IMR-90 (cell line): ENCODE data around the gene POLR1A. TPM values are rescaled to one million over a fixed set of nuclear protein-coding genes. Genes with fewer than 3 reads are reported as not detected.

ENCODE experiments used
- ATAC-seq: fragments of 200-7000 bp; cut with Tn5 transposase; 2 replicates; pipeline ENCODE4 v1.9.1; 2020; ENCODE audit warnings: low read depth, mild to moderate bottlenecking, moderate library complexity
- BruUV-seq: library from RNA; stranded (reverse); fragments of 400-500 nt; replicated peaks from 2 replicates; lab custom pipeline; 2021; lab: Mats Ljungman, UMichigan
- CTCF ChIA-PET: fragments of 300-600 bp; formaldehyde crosslinking; extraction: SDS; loops from one replicate; lab custom pipeline; 2021; ENCODE audit warnings: antibody characterized with exemption; lab: Yijun Ruan, JAX
- POLR2A ChIA-PET: fragments of 300-600 bp; sonication (Branson Sonifier 250); formaldehyde crosslinking; loops from one replicate; lab custom pipeline; 2022; ENCODE audit warnings: antibody characterized with exemption; ENCODE audit not compliant: unreplicated experiment; lab: Charles Lee
- DNase-seq: peaks from one replicate; pipeline ENCODE4 v3.0.0; 2013
- H2AFZ ChIP-seq: replicated peaks from 2 replicates; pipeline ENCODE3; 2013; ENCODE audit warnings: low read length, mild to moderate bottlenecking; ENCODE audit not compliant: poor library complexity
- H2AK5ac ChIP-seq: 2 replicates; pipeline ENCODE4 v1.6.1; 2013; ENCODE audit warnings: low read depth, low read length, inconsistent platforms
- H2AK9ac ChIP-seq: replicated peaks from 2 replicates; pipeline ENCODE3; 2013; ENCODE audit warnings: mild to moderate bottlenecking, low read depth, low read length, moderate library complexity; ENCODE audit not compliant: poor library complexity
- H2BK120ac ChIP-seq: 2 replicates; pipeline ENCODE4 v1.6.1; 2013; ENCODE audit warnings: low read depth, low read length, inconsistent platforms
- H2BK15ac ChIP-seq: 3 replicates; pipeline ENCODE4 v1.6.1; 2013; ENCODE audit warnings: low read depth, low read length, inconsistent platforms
- H2BK20ac ChIP-seq: 2 replicates; pipeline ENCODE4 v1.6.1; 2013; ENCODE audit warnings: low read depth, mild to moderate bottlenecking, inconsistent platforms, low read length, moderate library complexity
- H2BK5ac ChIP-seq: 2 replicates; pipeline ENCODE4 v1.6.1; 2013; ENCODE audit warnings: mild to moderate bottlenecking, low read depth, low read length, inconsistent platforms; ENCODE audit not compliant: poor library complexity, severe bottlenecking
- H3K14ac ChIP-seq: replicated peaks from 2 replicates; pipeline ENCODE4 v1.6.1; 2013; ENCODE audit warnings: low read depth, low read length, inconsistent platforms
- H3K18ac ChIP-seq: 2 replicates; pipeline ENCODE4 v1.6.1; 2013; ENCODE audit warnings: low read depth, low read length, control low read depth
- H3K23ac ChIP-seq: 2 replicates; pipeline ENCODE4 v1.6.1; 2013; ENCODE audit warnings: low read depth, low read length, inconsistent platforms
- H3K27ac ChIP-seq: 2 replicates; pipeline ENCODE4 v1.5.1; 2013; ENCODE audit warnings: mild to moderate bottlenecking, control low read depth, low read length; ENCODE audit not compliant: insufficient read depth
- H3K27me3 ChIP-seq: 2 replicates; pipeline ENCODE4 v1.6.1; 2013; ENCODE audit warnings: low read length; ENCODE audit not compliant: control insufficient read depth, insufficient read depth
- H3K36me3 ChIP-seq: 2 replicates; pipeline ENCODE4 v1.6.1; 2013; ENCODE audit warnings: low read length, mixed read lengths; ENCODE audit not compliant: control insufficient read depth, insufficient read depth
- H3K4ac ChIP-seq: 2 replicates; pipeline ENCODE4 v1.6.1; 2013; ENCODE audit warnings: low read depth, low read length, inconsistent platforms
- H3K4me1 ChIP-seq: 2 replicates; pipeline ENCODE4 v1.6.1; 2013; ENCODE audit warnings: low read length, mixed read lengths; ENCODE audit not compliant: control insufficient read depth, insufficient read depth
- H3K4me2 ChIP-seq: 2 replicates; pipeline ENCODE4 v1.6.1; 2013; ENCODE audit warnings: low read depth, mild to moderate bottlenecking, control low read depth, low read length, moderate library complexity
- H3K4me3 ChIP-seq: 2 replicates; pipeline ENCODE4 v1.5.1; 2013; ENCODE audit warnings: low read depth, mild to moderate bottlenecking, control low read depth, low read length, moderate library complexity; ENCODE audit not compliant: insufficient read depth
- H3K56ac ChIP-seq: 2 replicates; pipeline ENCODE4 v1.6.1; 2013; ENCODE audit warnings: low read length, inconsistent platforms; ENCODE audit not compliant: insufficient read depth; ENCODE audit errors: extremely low read depth
- H3K79me1 ChIP-seq, 2 experiments: 2 replicates each; pipeline ENCODE4 v1.6.1; 2013; ENCODE audit warnings: low read length in 2 of 2, inconsistent platforms in 1 of 2, low read depth in 1 of 2
- H3K9ac ChIP-seq: 2 replicates; pipeline ENCODE4 v1.6.1; 2013; ENCODE audit warnings: low read depth, low read length, control low read depth
- H3K9me1 ChIP-seq: 2 replicates; pipeline ENCODE4 v1.6.1; 2013; ENCODE audit warnings: low read length, inconsistent platforms; ENCODE audit not compliant: insufficient read depth
- H3K9me3 ChIP-seq: 2 replicates; pipeline ENCODE4 v1.6.1; 2013; ENCODE audit warnings: low read length; ENCODE audit not compliant: control insufficient read depth, insufficient read depth
- H4K20me1 ChIP-seq: 2 replicates; pipeline ENCODE4 v1.6.1; 2013; ENCODE audit warnings: low read length, inconsistent platforms; ENCODE audit not compliant: insufficient read depth
- H4K5ac ChIP-seq: 2 replicates; pipeline ENCODE4 v1.6.1; 2013; ENCODE audit warnings: mild to moderate bottlenecking, low read depth, low read length, control low read depth
- H4K8ac ChIP-seq, 2 experiments: 2 replicates each; pipeline ENCODE4 v1.6.1; 2013; ENCODE audit warnings: low read depth in 2 of 2, low read length in 2 of 2, control low read depth in 1 of 2, inconsistent platforms in 1 of 2
- H4K91ac ChIP-seq: 2 replicates; pipeline ENCODE4 v1.6.1; 2013; ENCODE audit warnings: low read depth, low read length, inconsistent platforms; ENCODE audit not compliant: insufficient read depth
- BHLHE40 ChIP-seq: fragments of 150-350 bp; IDR thresholded peaks from 2 replicates; pipeline ENCODE4 v1.6.1; 2016; ENCODE audit warnings: mild to moderate bottlenecking, low read depth, low read length
- FOS ChIP-seq: fragments of 150-350 bp; IDR thresholded peaks from 2 replicates; pipeline ENCODE4 v1.6.1; 2016; ENCODE audit warnings: low read depth, low read length
- MAFK ChIP-seq: IDR thresholded peaks from 2 replicates; pipeline ENCODE4 v1.6.1; 2012; ENCODE audit warnings: low read depth, low read length, improper control_type of control experiment
- MXI1 ChIP-seq: IDR thresholded peaks from 2 replicates; pipeline ENCODE4 v1.6.1; 2012; ENCODE audit warnings: low read depth, mild to moderate bottlenecking, low read length, moderate library complexity, borderline replicate concordance
- POLR2A ChIP-seq: IDR thresholded peaks from 2 replicates; pipeline ENCODE4 v1.6.1; 2012; ENCODE audit warnings: mild to moderate bottlenecking, low read depth, low read length
- RAD21 ChIP-seq: IDR thresholded peaks from 2 replicates; pipeline ENCODE4 v1.6.1; 2012; ENCODE audit warnings: low read length, improper control_type of control experiment
- RCOR1 ChIP-seq: IDR thresholded peaks from 2 replicates; pipeline ENCODE4 v1.6.1; 2012; ENCODE audit warnings: mild to moderate bottlenecking, low read length, improper control_type of control experiment; ENCODE audit not compliant: insufficient replicate concordance
- SMC3 ChIP-seq: fragments of 150-350 bp; IDR thresholded peaks from 2 replicates; pipeline ENCODE4 v1.6.1; 2016; ENCODE audit warnings: low read depth, mild to moderate bottlenecking, antibody characterized with exemption, low read length, moderate library complexity
- WGBS, 2 experiments: methylation state at CpG; one replicate each; pipeline versions ENCODE4 v1.1.5 to v1.1.7; 2013; ENCODE audit warnings: missing lambda C conversion rate in 2 of 2; ENCODE audit not compliant: insufficient read length in 1 of 2; ENCODE audit errors: extremely low coverage in 2 of 2; 5-methylcytosine and 5-hydroxymethylcytosine counted together
- dilution Hi-C: fragments of 300-500 bp; cut with HindIII; formaldehyde crosslinking; loops from one replicate; pipeline ENCODE4 v1.14.3; 2018; ENCODE audit warnings: low sequenced_read_pairs; ENCODE audit not compliant: unreplicated experiment
- in situ Hi-C: fragments of 300-500 bp; cut with MboI; formaldehyde crosslinking; loops from 3 replicates; pipeline ENCODE4 v1.14.3; 2019; ENCODE audit warnings: low sequenced_read_pairs, inconsistent platforms, mixed read lengths
- intact Hi-C: fragments of 100-400 bp; cut with micrococcal nuclease; formaldehyde crosslinking; loops from 2 replicates; pipeline ENCODE4 v1.10.0; 2022
- polyA plus RNA-seq, 3 experiments: library from polyadenylated mRNA; depleted of rRNA; stranded (reverse); fragments of >200 nt; gene quantifications; 2 replicates each; pipeline ENCODE4 v1.2.3, GENCODE V29; 2012; ENCODE audit warnings: low replicate concordance in 1 of 3
- total RNA-seq: library from RNA; depleted of rRNA; stranded (reverse); fragments of >200 nt; gene quantifications from 2 replicates; pipeline ENCODE4 v1.2.3, GENCODE V29; 2012
- TF ChIP-seq, protein P1 (sequence below): fragments of 150-350 bp; IDR thresholded peaks from 2 replicates; pipeline ENCODE4 v1.6.1; 2017; ENCODE audit warnings: mild to moderate bottlenecking, antibody characterized with exemption, low read length, low read depth
- TF ChIP-seq, protein P2 (sequence below): conservative IDR thresholded peaks from 2 replicates; pipeline ENCODE4 v1.5.1; 2012; ENCODE audit warnings: mild to moderate bottlenecking, low read depth, low read length, improper control_type of control experiment

The POLR1A gene
- total and polyA plus RNA-seq, 2 of the 4 experiments (the other 2 are of a cell fraction), result 7.6 to 27.4 TPM

DNA sequence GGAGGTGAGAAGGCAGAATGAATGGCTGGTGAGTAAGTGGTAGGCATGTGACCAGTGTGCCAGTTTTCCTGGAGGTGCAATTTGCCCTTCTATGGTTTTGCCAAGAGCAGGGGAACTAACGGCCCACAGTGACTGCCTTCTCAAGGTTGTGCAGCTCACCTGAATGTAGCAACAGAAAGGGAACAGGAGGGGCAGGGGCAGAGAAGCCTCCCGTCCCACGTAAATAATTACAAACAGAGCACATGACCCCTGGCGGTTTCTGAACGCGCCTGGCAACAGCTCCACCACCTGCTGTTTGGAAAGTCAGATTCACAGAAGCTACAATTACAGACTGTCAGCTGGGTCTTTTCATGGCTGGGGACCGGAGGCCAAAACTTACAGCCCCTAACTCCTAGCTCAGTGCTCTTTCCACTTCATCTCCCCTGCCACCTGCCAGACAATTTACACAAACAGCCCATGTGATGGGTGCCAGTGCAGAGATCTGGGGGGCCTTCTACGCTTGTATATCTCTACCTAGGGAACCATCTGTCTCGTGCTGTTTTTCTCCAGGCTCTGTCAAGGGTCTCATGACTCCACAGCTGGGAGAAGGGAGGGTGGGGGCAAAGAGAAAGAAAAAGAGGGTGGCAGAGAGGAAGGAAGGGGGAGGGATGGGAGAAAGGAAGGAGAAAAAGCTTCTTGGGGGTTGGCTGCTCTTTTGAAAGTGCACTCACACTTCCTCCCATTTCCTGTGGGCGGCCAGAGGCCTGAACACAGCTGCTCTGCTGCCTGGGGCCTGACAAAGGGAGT, 69.6 kb downstream of the POLR1A start:
- H3K4ac ChIP-seq, result peak overlapping the region; percentile 96
- 50% methylated on average over 2 of the region's 10 CpGs; no CpG with 5 or more reads in 1 of the 2 experiments for WGBS, 2 experiments
- TF ChIP-seq BHLHE40, result peak; percentile 71
- TF ChIP-seq RAD21, result peak; percentile 45
- no peak for TF ChIP-seq MAFK
- no peak for TF ChIP-seq MXI1
- no peak for TF ChIP-seq FOS
- TF ChIP-seq, protein P1, sequence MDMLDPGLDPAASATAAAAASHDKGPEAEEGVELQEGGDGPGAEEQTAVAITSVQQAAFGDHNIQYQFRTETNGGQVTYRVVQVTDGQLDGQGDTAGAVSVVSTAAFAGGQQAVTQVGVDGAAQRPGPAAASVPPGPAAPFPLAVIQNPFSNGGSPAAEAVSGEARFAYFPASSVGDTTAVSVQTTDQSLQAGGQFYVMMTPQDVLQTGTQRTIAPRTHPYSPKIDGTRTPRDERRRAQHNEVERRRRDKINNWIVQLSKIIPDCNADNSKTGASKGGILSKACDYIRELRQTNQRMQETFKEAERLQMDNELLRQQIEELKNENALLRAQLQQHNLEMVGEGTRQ, result peak; percentile 38; the same call in 1 of the 2 replicates
- TF ChIP-seq, protein P2, sequence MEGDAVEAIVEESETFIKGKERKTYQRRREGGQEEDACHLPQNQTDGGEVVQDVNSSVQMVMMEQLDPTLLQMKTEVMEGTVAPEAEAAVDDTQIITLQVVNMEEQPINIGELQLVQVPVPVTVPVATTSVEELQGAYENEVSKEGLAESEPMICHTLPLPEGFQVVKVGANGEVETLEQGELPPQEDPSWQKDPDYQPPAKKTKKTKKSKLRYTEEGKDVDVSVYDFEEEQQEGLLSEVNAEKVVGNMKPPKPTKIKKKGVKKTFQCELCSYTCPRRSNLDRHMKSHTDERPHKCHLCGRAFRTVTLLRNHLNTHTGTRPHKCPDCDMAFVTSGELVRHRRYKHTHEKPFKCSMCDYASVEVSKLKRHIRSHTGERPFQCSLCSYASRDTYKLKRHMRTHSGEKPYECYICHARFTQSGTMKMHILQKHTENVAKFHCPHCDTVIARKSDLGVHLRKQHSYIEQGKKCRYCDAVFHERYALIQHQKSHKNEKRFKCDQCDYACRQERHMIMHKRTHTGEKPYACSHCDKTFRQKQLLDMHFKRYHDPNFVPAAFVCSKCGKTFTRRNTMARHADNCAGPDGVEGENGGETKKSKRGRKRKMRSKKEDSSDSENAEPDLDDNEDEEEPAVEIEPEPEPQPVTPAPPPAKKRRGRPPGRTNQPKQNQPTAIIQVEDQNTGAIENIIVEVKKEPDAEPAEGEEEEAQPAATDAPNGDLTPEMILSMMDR, result peak; percentile 36
- TF ChIP-seq POLR2A, result no peak
- no peak for TF ChIP-seq RCOR1
- TF ChIP-seq SMC3, result peak; percentile 30
- H3K18ac ChIP-seq, result peak overlapping the region; percentile 89
- no peaks in the 10 kb centered on the region for H3K9me3 ChIP-seq
- ChIA-PET POLR2A (interaction anchor here (0.6 kb wide), 1 partner anchor 214 kb away, joined by 10 read pairs; no protein-coding TSS in a partner anchor), CTCF (interaction anchor here (0.6 to 2.2 kb wide), 7 partner anchors 11 to 208 kb away, joined by 3 to 6 read pairs (median 3); partner anchors contain the start of gene ST3GAL5)
- H2BK5ac ChIP-seq, result peak overlapping the region; percentile 79
- H2BK15ac ChIP-seq, result peak overlapping the region; percentile 75; the same call in 2 of the 3 replicates
- H2AK5ac ChIP-seq, result peak overlapping the region; percentile 95
- no TSS peak for BruUV-seq
- H2BK20ac ChIP-seq, result peak overlapping the region; percentile 72; the same call in 1 of the 2 replicates
- H3K9ac ChIP-seq, result peak overlapping the region; percentile 43; the same call in 1 of the 2 replicates
- peaks cover 33% of the 10 kb centered on the region for H3K9me1 ChIP-seq
- H2AK9ac ChIP-seq, result peak overlapping the region; percentile 96
- peaks cover 29% of the 10 kb centered on the region for H3K4me1 ChIP-seq
- peak overlapping the region; percentile 96 for H4K5ac ChIP-seq
- H3K4me3 ChIP-seq, result no peak overlapping the region
- peak overlapping the region; percentile 21 for H3K4me2 ChIP-seq
- H3K36me3 ChIP-seq, result peaks cover 46% of the 10 kb centered on the region
- no peaks in the 10 kb centered on the region for H3K27me3 ChIP-seq
- H3K79me1 ChIP-seq, result peaks cover 0 to 37% of the 10 kb centered on the region in 2 experiments; a peak in 2 of 4 replicates
- H2AFZ ChIP-seq, result peak overlapping the region; percentile 86
- peak overlapping the region; percentile 83 for H3K27ac ChIP-seq
- H3K14ac ChIP-seq, result peak overlapping the region; percentile 93
- H3K23ac ChIP-seq, result peak overlapping the region; percentile 90
- dilution Hi-C loops (no loop called here), intact Hi-C loops (loop anchor here (2.0 to 5.0 kb wide), 4 partner anchors 37 to 209 kb away; no protein-coding TSS in a partner anchor), in situ Hi-C loops (no loop called here)
- DNase-seq (peak; percentile 86), ATAC-seq (peak; percentile 83)
- peak overlapping the region; percentile 34 to 98 for H4K8ac ChIP-seq
- H4K20me1 ChIP-seq, result no peaks in the 10 kb centered on the region; the same call in 1 of the 2 replicates
- H3K56ac ChIP-seq, result peak overlapping the region; percentile 40; the same call in 1 of the 2 replicates
- peak overlapping the region; percentile 94 for H2BK120ac ChIP-seq
- peak overlapping the region; percentile 87 for H4K91ac ChIP-seq
